CD4-positive, alpha-beta memory T cell (primary cell): Measurements from ENCODE around the gene GTF2F2. TPM values are rescaled to one million over a fixed set of nuclear protein-coding genes. Genes with fewer than 3 reads are reported as not detected.
A peak's percentile ranks its signal among the peaks of the same experiment; 100 is the strongest.

Source experiments
- CTCF ChIA-PET: fragments of 350-600 bp; sonication (Branson Sonifier 250); formaldehyde crosslinking; loops from one replicate; lab custom pipeline; 2021; ENCODE audit warnings: inconsistent platforms; ENCODE audit not compliant: partially characterized antibody; lab: Charles Lee
- POLR2A ChIA-PET: fragments of 350-600 bp; sonication (Branson Sonifier 250); formaldehyde crosslinking; loops from one replicate; lab custom pipeline; 2021; ENCODE audit not compliant: partially characterized antibody; lab: Charles Lee
- DNase-seq, 5 donors: peaks; one replicate each; pipeline versions ENCODE4 v3.0.0 to v3.0.0-alpha.2; 2020 to 2022; ENCODE audit warnings: mixed read lengths in 1 of 5
- H3K27ac ChIP-seq: one replicate; pipeline ENCODE4 v1.7.0; 2013; ENCODE audit warnings: low read depth, low read length
- H3K27me3 ChIP-seq: 2 replicates; pipeline ENCODE4 v1.7.0; 2013; ENCODE audit warnings: mild to moderate bottlenecking, low read length, moderate library complexity; ENCODE audit not compliant: insufficient read depth
- H3K36me3 ChIP-seq: 2 replicates; pipeline ENCODE4 v1.7.0; 2013; ENCODE audit warnings: mild to moderate bottlenecking, low read length, moderate library complexity; ENCODE audit not compliant: insufficient read depth
- H3K4me1 ChIP-seq: 2 replicates; pipeline ENCODE4 v1.7.0; 2013; ENCODE audit warnings: mild to moderate bottlenecking, low read length, moderate library complexity; ENCODE audit not compliant: insufficient read depth
- H3K4me3 ChIP-seq, 2 donors: one replicate each; pipeline ENCODE4 v1.7.0; 2013; ENCODE audit warnings: low read length in 2 of 2, mild to moderate bottlenecking in 1 of 2
- H3K9me3 ChIP-seq, 2 donors: one replicate each; pipeline ENCODE4 v1.7.0; 2013; ENCODE audit warnings: low read length in 2 of 2, control low read depth in 1 of 2; ENCODE audit not compliant: control insufficient read depth in 1 of 2
- H3K27ac Mint-ChIP-seq, 7 donors: one replicate each; pipeline ENCODE4 v1.8.0; 2020 to 2021; ENCODE audit warnings: mixed read lengths in 7 of 7, mild to moderate bottlenecking in 6 of 7, inconsistent platforms in 3 of 7, moderate library complexity in 3 of 7
- H3K27me3 Mint-ChIP-seq, 2 donors: one replicate each; pipeline ENCODE4 v1.8.0; 2020 to 2021; ENCODE audit warnings: mixed read lengths in 2 of 2
- H3K36me3 Mint-ChIP-seq, 2 donors: one replicate each; pipeline ENCODE4 v1.8.0; 2020 to 2021; ENCODE audit warnings: mixed read lengths in 2 of 2, inconsistent platforms in 1 of 2, mild to moderate bottlenecking in 1 of 2
- H3K4me1 Mint-ChIP-seq, 4 donors: one replicate each; pipeline ENCODE4 v1.8.0; 2020 to 2021; ENCODE audit warnings: mixed read lengths in 4 of 4, mild to moderate bottlenecking in 1 of 4
- H3K4me3 Mint-ChIP-seq, 8 donors: one replicate each; pipeline ENCODE4 v1.8.0; 2020 to 2021; ENCODE audit warnings: mixed read lengths in 8 of 8, mild to moderate bottlenecking in 7 of 8, moderate library complexity in 6 of 8, inconsistent platforms in 3 of 8
- H3K9me3 Mint-ChIP-seq, 8 donors: one replicate each; pipeline ENCODE4 v1.8.0; 2020 to 2021; ENCODE audit warnings: mixed read lengths in 8 of 8, mild to moderate bottlenecking in 5 of 8, inconsistent platforms in 3 of 8, moderate library complexity in 1 of 8
- intact Hi-C: fragments of 100-400 bp; cut with micrococcal nuclease; formaldehyde crosslinking; loops from one replicate; pipeline ENCODE4 v1.15.1; 2023
- polyA plus RNA-seq, 2 donors: library from polyadenylated mRNA; unstranded; fragments of 300-500 nt; fragmentation: Illumina TruSeq; gene quantifications; one replicate each; pipeline ENCODE4 v1.2.3, GENCODE V29; 2021
- total RNA-seq, 2 experiments: library from RNA; stranded (reverse); gene quantifications; one replicate each; pipeline ENCODE4 v1.2.3, GENCODE V29; 2021

Gene GTF2F2
- total and polyA plus RNA-seq, 4 experiments from 2014 or later = 7.9 to 14.7 (median 11.3) TPM

DNA sequence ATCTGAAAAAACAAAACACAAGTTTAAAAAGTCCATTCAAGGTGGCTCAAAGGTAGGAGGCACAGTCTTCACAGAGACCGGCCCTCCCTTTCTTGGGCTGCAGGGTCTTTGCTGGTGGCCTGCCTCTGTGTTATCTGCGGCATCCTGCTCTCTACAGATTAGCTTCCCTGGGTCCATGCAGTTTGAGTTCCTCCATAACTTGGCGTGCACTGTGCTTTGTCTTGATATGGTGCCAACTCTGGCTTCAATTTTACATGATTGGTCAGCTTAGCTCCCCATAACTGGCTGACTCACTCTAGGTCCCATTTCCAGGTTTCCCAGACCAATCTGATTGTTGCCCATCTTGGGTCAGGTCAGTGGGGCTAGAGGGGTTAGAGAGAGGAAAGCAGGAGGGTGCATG lies 178.9 kb downstream of the GTF2F2 start:
- intact Hi-C loops = no loop called here
- peak overlapping the region in 1 of 8 donors; percentile 12 for H3K4me3 Mint-ChIP-seq
- H3K36me3 Mint-ChIP-seq = no peaks in the 10 kb centered on the region
- no peak for DNase-seq
- POLR2A ChIA-PET = interaction anchor here (2.3 kb wide), 1 partner anchor 42 kb away, joined by 13 read pairs; the partner anchor contains the start of gene TPT1
- peaks cover 40% of the 10 kb centered on the region for H3K4me1 ChIP-seq
- no peaks in the 10 kb centered on the region for H3K27me3 ChIP-seq
- H3K27ac Mint-ChIP-seq = peak overlapping the region in 5 of 7 donors; percentile 8 to 79 (median 69)
- no peaks in the 10 kb centered on the region for H3K9me3 Mint-ChIP-seq
- H3K4me1 Mint-ChIP-seq = peaks cover 31 to 50% (median 39%) of the 10 kb centered on the region in 4 donors
- H3K27me3 Mint-ChIP-seq = peaks cover 1 to 4% of the 10 kb centered on the region in 2 donors
- CTCF ChIA-PET = interaction anchor here (4.2 to 5.2 kb wide), 2 partner anchors 9 to 253 kb away, joined by 28 to 43 read pairs; no protein-coding TSS in a partner anchor
- no peaks in the 10 kb centered on the region for H3K36me3 ChIP-seq
- H3K27ac ChIP-seq = no peak overlapping the region
- H3K4me3 ChIP-seq = no peak overlapping the region
- no peaks in the 10 kb centered on the region for H3K9me3 ChIP-seq

DNA sequence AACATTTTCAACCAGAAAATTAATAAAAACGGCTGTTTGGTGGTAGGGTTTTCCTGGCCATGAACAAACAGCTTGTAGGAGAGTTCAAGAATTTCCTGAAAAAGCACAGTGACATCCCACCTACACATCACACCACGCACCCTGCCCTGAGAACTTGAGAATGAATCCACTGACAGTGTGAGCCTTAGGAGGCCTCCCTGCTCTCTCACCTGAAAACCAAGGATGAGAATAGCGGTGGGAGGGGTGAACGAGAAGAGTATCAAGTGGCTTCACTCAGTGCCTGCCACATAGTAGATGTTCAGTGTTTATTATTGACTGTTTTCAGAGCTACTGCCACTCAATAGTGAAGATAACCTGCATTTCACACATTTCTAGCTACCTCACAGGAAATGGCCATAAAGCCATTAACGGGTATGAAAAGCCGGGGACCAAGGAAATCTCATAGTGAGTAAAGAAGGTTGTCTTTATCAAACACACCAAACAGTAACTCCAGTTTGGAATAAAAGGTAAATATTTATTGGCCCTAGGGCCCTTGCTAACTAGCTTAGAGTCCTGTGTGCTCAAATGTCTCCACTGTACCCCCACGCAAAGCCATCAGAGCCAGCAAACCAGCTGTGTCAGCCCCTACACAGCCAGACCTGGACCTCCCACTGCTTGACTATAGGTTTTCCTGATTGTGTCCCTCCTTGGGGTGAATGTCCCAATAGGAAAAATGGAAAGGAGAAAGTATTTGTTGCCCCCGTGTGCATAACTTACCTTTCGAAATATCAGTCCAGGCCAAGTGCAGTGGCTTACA lies 180.1 kb downstream of the GTF2F2 start:
- Mint-ChIP-seq H3K4me3 (no peak overlapping the region), H3K36me3 (no peaks in the 10 kb centered on the region), H3K27me3 (peaks cover 4% of the 10 kb centered on the region in 2 donors), H3K9me3 (no peaks in the 10 kb centered on the region), H3K27ac (peak overlapping the region in 2 of 7 donors; percentile 2 to 31), H3K4me1 (peaks cover 29 to 44% (median 35%) of the 10 kb centered on the region in 4 donors)
- intact Hi-C loops = loop anchor here (10.0 kb wide), 1 partner anchor 816 kb away; no protein-coding TSS in a partner anchor
- Histone ChIP-seq H3K4me1 (peaks cover 37% of the 10 kb centered on the region), H3K27me3 (no peaks in the 10 kb centered on the region), H3K4me3 (no peak overlapping the region), H3K9me3 (no peaks in the 10 kb centered on the region), H3K36me3 (no peaks in the 10 kb centered on the region), H3K27ac (no peak overlapping the region)
- DNase-seq = no peak
- ChIA-PET POLR2A (no interaction called here), CTCF (interaction anchor here (4.2 to 5.2 kb wide), 2 partner anchors 8 to 254 kb away, joined by 28 to 43 read pairs; no protein-coding TSS in a partner anchor)

DNA sequence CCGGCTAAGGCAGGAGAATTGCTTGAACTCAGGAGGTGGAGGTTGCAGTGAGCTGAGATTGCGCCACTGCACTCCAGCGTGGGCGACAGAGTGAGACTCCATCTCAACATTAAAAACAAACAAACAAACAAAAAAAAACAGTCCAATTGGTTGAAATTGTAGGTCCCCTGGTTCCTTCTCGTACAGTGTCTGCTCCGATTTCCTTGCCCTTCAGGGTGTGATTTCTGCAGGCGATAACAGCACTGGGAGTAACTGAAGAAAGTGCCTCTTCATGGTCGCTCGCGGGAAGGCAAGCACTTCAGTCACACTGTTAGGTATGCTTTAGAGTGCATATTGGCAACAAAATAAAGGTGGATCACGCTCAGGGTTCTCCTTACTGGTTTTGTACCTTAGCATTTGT lies 181.0 kb downstream of the GTF2F2 start:
- Histone ChIP-seq H3K27ac (no peak overlapping the region), H3K4me1 (peaks cover 29% of the 10 kb centered on the region), H3K27me3 (no peaks in the 10 kb centered on the region), H3K9me3 (no peaks in the 10 kb centered on the region), H3K36me3 (no peaks in the 10 kb centered on the region), H3K4me3 (no peak overlapping the region)
- DNase-seq = no peak
- intact Hi-C loops = loop anchor here (10.0 kb wide), 1 partner anchor 816 kb away; no protein-coding TSS in a partner anchor
- Mint-ChIP-seq H3K27me3 (peaks cover 4% of the 10 kb centered on the region in 2 donors), H3K27ac (no peak overlapping the region), H3K4me1 (peaks cover 21 to 36% (median 28%) of the 10 kb centered on the region in 4 donors), H3K36me3 (no peaks in the 10 kb centered on the region), H3K9me3 (no peaks in the 10 kb centered on the region), H3K4me3 (no peak overlapping the region)
- POLR2A ChIA-PET = no interaction called here
- CTCF ChIA-PET = interaction anchor here (1.3 to 9.7 kb wide), 3 partner anchors 9 to 254 kb away, joined by 4 to 146 read pairs (median 4); no protein-coding TSS in a partner anchor

DNA sequence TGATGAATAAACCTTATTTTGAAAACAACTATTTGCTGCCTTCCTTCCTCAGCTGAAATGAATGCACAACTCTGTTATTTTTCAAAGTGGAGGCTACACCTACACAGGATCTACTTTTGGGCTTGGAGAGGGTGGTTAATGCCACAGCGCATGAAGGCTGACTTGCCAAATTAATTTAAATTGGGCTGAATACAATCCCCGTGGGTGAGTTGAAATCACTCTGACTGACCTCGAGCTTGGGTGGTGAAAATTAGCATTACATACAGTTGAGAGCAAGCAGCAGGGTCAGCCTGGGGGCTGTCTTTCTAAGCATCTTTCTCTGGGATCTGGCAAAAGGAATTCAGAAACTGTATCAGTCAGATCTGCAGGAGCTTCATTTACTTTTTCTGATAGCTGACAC lies 182.2 kb downstream of the GTF2F2 start:
- H3K4me3 ChIP-seq = no peak overlapping the region
- H3K36me3 ChIP-seq = no peaks in the 10 kb centered on the region
- no peaks in the 10 kb centered on the region for H3K9me3 ChIP-seq
- POLR2A ChIA-PET = interaction anchor here (1.4 kb wide), 1 partner anchor 9 kb away, joined by 3 read pairs; no protein-coding TSS in a partner anchor
- peaks cover 13 to 24% (median 19%) of the 10 kb centered on the region in 4 donors for H3K4me1 Mint-ChIP-seq
- intact Hi-C loops = loop anchor here (10.0 kb wide), 1 partner anchor 818 kb away; no protein-coding TSS in a partner anchor
- CTCF ChIA-PET = interaction anchor here (0.9 to 9.7 kb wide), 6 partner anchors 8 to 255 kb away, joined by 4 to 146 read pairs (median 4); no protein-coding TSS in a partner anchor
- H3K27me3 ChIP-seq = no peaks in the 10 kb centered on the region
- no peak overlapping the region for H3K4me3 Mint-ChIP-seq
- no peaks in the 10 kb centered on the region for H3K36me3 Mint-ChIP-seq
- H3K9me3 Mint-ChIP-seq = no peaks in the 10 kb centered on the region
- H3K27me3 Mint-ChIP-seq = peaks cover 4 to 5% of the 10 kb centered on the region in 2 donors
- H3K4me1 ChIP-seq = peaks cover 17% of the 10 kb centered on the region
- H3K27ac Mint-ChIP-seq = peak overlapping the region in 1 of 7 donors; percentile 21
- no peak for DNase-seq
- no peak overlapping the region for H3K27ac ChIP-seq

DNA sequence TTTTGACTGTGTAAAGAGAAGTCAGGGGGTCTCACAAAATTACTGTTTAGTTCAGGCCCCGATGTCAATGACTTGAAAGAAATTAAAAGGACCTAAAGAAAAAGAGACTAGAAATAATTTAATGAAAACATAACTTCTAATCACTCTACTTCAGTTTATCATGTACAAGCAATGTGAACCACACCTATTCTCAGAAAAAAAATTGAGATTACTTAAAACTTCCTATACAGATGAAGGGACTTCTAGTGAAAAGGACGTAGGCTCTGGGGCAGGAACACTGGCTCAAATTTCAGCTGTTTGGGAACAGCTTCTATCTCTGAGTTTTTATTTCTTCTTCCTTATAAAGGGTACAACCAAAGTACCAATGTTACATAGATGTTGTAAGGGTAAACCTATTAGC lies 182.7 kb downstream of the GTF2F2 start:
- Histone ChIP-seq H3K27me3 (no peaks in the 10 kb centered on the region), H3K9me3 (no peaks in the 10 kb centered on the region), H3K4me3 (no peak overlapping the region), H3K27ac (no peak overlapping the region), H3K36me3 (no peaks in the 10 kb centered on the region), H3K4me1 (peaks cover 12% of the 10 kb centered on the region)
- intact Hi-C loops = loop anchor here (10.0 kb wide), 1 partner anchor 818 kb away; no protein-coding TSS in a partner anchor
- H3K4me1 Mint-ChIP-seq = peaks cover 8 to 18% (median 14%) of the 10 kb centered on the region in 4 donors
- DNase-seq = no peak
- peaks cover 4 to 5% of the 10 kb centered on the region in 2 donors for H3K27me3 Mint-ChIP-seq
- ChIA-PET CTCF (interaction anchor here (0.9 to 9.7 kb wide), 6 partner anchors 10 to 256 kb away, joined by 4 to 146 read pairs (median 4); no protein-coding TSS in a partner anchor), POLR2A (interaction anchor here (1.4 kb wide), 1 partner anchor 9 kb away, joined by 3 read pairs; no protein-coding TSS in a partner anchor)
- H3K4me3 Mint-ChIP-seq = no peak overlapping the region
- H3K9me3 Mint-ChIP-seq = no peaks in the 10 kb centered on the region
- H3K27ac Mint-ChIP-seq = peak overlapping the region in 1 of 7 donors; percentile 21
- H3K36me3 Mint-ChIP-seq = no peaks in the 10 kb centered on the region

DNA sequence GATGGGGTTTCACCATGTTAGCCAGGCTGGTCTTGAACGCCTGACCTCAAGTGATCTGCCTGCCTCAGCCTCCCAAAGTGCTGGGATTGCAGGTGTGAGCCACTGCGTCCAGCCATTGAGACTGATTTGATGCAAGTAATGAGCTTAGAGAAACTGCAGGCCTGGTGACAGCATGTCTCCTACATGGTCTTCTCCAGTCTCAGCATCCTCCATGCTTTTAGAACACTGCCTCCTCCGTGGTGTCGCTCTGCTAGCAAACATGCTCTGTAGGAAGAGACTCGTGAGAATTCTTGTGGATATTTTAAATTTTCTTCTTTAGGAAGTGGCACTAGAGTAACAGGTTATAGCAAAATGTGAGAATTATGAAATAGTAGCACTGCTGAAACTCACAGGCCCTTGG lies 183.6 kb downstream of the GTF2F2 start:
- Histone ChIP-seq H3K36me3 (no peaks in the 10 kb centered on the region), H3K9me3 (no peaks in the 10 kb centered on the region), H3K4me3 (no peak overlapping the region), H3K4me1 (peaks cover 3% of the 10 kb centered on the region), H3K27ac (no peak overlapping the region), H3K27me3 (no peaks in the 10 kb centered on the region)
- peaks cover 3 to 12% (median 7%) of the 10 kb centered on the region in 4 donors for H3K4me1 Mint-ChIP-seq
- ChIA-PET CTCF (interaction anchor here (1.2 to 9.7 kb wide), 2 partner anchors 68 to 257 kb away, joined by 4 to 146 read pairs; no protein-coding TSS in a partner anchor), POLR2A (interaction anchor here (1.2 kb wide), 1 partner anchor 38 kb away, joined by 3 read pairs; the partner anchor contains the start of gene TPT1)
- no peaks in the 10 kb centered on the region for H3K9me3 Mint-ChIP-seq
- intact Hi-C loops = loop anchor here (10.0 kb wide), 1 partner anchor 819 kb away; no protein-coding TSS in a partner anchor
- H3K27me3 Mint-ChIP-seq = peaks cover 4 to 5% of the 10 kb centered on the region in 2 donors
- H3K27ac Mint-ChIP-seq = peak overlapping the region in 1 of 7 donors; percentile 79
- DNase-seq = no peak
- H3K4me3 Mint-ChIP-seq = no peak overlapping the region
- no peaks in the 10 kb centered on the region for H3K36me3 Mint-ChIP-seq
